Fibroblast of lung (primary cell): ENCODE measurements around the gene PHIP. TPM values are rescaled to one million over a fixed set of nuclear protein-coding genes. Genes with fewer than 3 reads are reported as not detected.

Experiments
- DNase-seq, 2 donors: peaks; one replicate each; pipeline versions ENCODE4 v3.0.0 to v3.0.0-alpha.2; 2010; ENCODE audit warnings: low read depth in 2 of 2
- H2AFZ ChIP-seq: 2 replicates; pipeline ENCODE4 v1.5.1; 2012; ENCODE audit warnings: low read length, control low read depth, inconsistent platforms
- H3K27ac ChIP-seq: 2 replicates; pipeline ENCODE4 v1.5.1; 2011; ENCODE audit warnings: low read length, control low read depth; ENCODE audit not compliant: insufficient read depth
- H3K27me3 ChIP-seq: 2 replicates; pipeline ENCODE4 v1.5.1; 2011; ENCODE audit warnings: mild to moderate bottlenecking, low read length; ENCODE audit not compliant: control insufficient read depth, insufficient read depth
- H3K36me3 ChIP-seq: 2 replicates; pipeline ENCODE4 v1.5.1; 2011; ENCODE audit warnings: low read length; ENCODE audit not compliant: control insufficient read depth, insufficient read depth
- H3K4me1 ChIP-seq: 2 replicates; pipeline ENCODE4 v1.5.1; 2011; ENCODE audit warnings: low read length; ENCODE audit not compliant: control insufficient read depth, insufficient read depth; ENCODE audit errors: extremely low read depth
- H3K4me2 ChIP-seq: 2 replicates; pipeline ENCODE4 v1.5.1; 2011; ENCODE audit warnings: low read length, control low read depth; ENCODE audit not compliant: insufficient read depth; ENCODE audit errors: extremely low read depth
- H3K4me3 ChIP-seq, 4 experiments: fragments of 200-600 bp in 1 of 4; sonication (generic) in 1 of 4; replicated peaks in 1 of 4; 2 replicates each; pipeline ENCODE4 v1.5.1; 2011 to 2016; ENCODE audit warnings: low read length in 4 of 4, low read depth in 3 of 4, mild to moderate bottlenecking in 3 of 4, control low read depth in 2 of 4, inconsistent platforms in 1 of 4, mixed read lengths in 1 of 4; ENCODE audit not compliant: insufficient read depth in 1 of 4; ENCODE audit errors: control extremely low read depth in 1 of 4
- H3K79me2 ChIP-seq: 2 replicates; pipeline ENCODE4 v1.5.1; 2012; ENCODE audit warnings: mild to moderate bottlenecking, low read length, inconsistent platforms; ENCODE audit not compliant: control insufficient read depth, insufficient read depth
- H3K9ac ChIP-seq: 2 replicates; pipeline ENCODE4 v1.5.1; 2011; ENCODE audit warnings: mild to moderate bottlenecking, low read length, control low read depth; ENCODE audit not compliant: insufficient read depth
- H3K9me3 ChIP-seq: 2 replicates; pipeline ENCODE4 v1.5.1; 2012; ENCODE audit warnings: low read depth, low read length; ENCODE audit not compliant: control insufficient read depth, insufficient read depth
- H4K20me1 ChIP-seq: 2 replicates; pipeline ENCODE4 v1.5.1; 2011; ENCODE audit warnings: low read length; ENCODE audit not compliant: control insufficient read depth, insufficient read depth; ENCODE audit errors: extremely low read depth
- EZH2 ChIP-seq: IDR thresholded peaks from 2 replicates; pipeline ENCODE4 v1.5.1; 2012; ENCODE audit warnings: low read length, control low read depth, mild to moderate bottlenecking; ENCODE audit errors: missing control alignments
- polyA plus RNA-seq, 2 donors: library from polyadenylated mRNA; depleted of rRNA in 1 of 2; stranded (reverse) in 1 of 2; unstranded in 1 of 2; fragments of >200 nt; gene quantifications; 2 replicates each; pipeline ENCODE4 v1.2.1, GENCODE V29; 2011 to 2012; ENCODE audit warnings: missing spikeins in 1 of 2
- total RNA-seq: library from RNA; depleted of rRNA; stranded (reverse); fragments of >200 nt; gene quantifications from 2 replicates; pipeline ENCODE4 v1.2.1, GENCODE V29; 2014
- TF ChIP-seq, protein P1 (sequence below), 2 donors: IDR thresholded peaks in 1 of 2; conservative IDR thresholded peaks in 1 of 2; 1 replicate in 1 of 2; 2 replicates in 1 of 2; pipeline ENCODE4 v1.5.1; 2011 to 2012; ENCODE audit warnings: low read length in 2 of 2, control low read depth in 1 of 2, inconsistent platforms in 1 of 2, low read depth in 1 of 2, mild to moderate bottlenecking in 1 of 2

Gene PHIP
- total and polyA plus RNA-seq, 2 donors (not counting 1 experiment from before 2014, with no cell fraction given), result 6.7 to 26.1 TPM

DNA sequence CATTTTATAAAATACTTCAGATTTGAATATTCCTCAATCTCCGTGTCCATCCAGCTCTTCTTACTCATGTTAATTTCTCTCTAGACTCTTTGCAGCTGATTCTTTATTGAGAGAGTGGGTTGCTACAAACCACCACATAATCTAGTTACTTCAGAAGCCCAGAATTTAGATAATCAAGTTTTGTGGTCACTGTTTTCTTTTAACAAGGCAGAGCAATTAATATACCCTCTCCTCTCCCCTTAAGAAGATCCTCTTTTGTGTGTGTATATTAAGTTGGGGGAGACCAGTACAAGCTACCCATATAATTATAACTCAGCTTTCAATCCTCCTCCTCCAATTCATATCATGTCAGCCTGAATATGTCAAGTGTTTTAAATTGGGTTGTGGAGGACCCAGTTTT lies 115.6 kb downstream of the PHIP start:
- Histone ChIP-seq H3K4me1 (no peaks in the 10 kb centered on the region), H3K36me3 (peaks cover 2% of the 10 kb centered on the region), H3K4me2 (no peak overlapping the region)

DNA sequence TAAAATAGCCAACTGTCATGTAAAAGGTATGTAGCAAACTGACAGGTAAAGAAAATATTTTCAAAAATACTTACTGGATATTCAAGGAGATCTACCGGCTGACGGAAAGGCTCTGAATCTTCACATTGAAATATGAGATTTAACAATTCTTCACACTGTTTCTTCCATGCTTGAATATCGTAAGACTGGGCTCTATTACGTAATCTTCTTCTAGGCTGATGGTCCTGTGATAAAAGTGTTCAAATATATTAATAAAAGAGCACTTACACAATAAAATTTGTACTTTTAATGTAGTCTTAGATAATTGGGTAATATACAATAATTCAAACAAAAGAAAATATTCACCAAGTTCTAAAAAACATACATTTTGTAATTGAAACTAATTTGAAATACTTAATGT lies 123.3 kb downstream of the PHIP start:
- H2AFZ ChIP-seq, result no peak overlapping the region
- no peak overlapping the region for H3K4me3 ChIP-seq
- H3K27ac ChIP-seq, result no peak overlapping the region
- H3K27me3 ChIP-seq, result no peaks in the 10 kb centered on the region
- H3K36me3 ChIP-seq, result no peaks in the 10 kb centered on the region
- no peak for DNase-seq
- no peak overlapping the region for H3K9ac ChIP-seq
- no peak overlapping the region for H3K4me2 ChIP-seq
- H3K4me1 ChIP-seq, result no peaks in the 10 kb centered on the region
- H4K20me1 ChIP-seq, result no peaks in the 10 kb centered on the region
- TF ChIP-seq, protein P1, sequence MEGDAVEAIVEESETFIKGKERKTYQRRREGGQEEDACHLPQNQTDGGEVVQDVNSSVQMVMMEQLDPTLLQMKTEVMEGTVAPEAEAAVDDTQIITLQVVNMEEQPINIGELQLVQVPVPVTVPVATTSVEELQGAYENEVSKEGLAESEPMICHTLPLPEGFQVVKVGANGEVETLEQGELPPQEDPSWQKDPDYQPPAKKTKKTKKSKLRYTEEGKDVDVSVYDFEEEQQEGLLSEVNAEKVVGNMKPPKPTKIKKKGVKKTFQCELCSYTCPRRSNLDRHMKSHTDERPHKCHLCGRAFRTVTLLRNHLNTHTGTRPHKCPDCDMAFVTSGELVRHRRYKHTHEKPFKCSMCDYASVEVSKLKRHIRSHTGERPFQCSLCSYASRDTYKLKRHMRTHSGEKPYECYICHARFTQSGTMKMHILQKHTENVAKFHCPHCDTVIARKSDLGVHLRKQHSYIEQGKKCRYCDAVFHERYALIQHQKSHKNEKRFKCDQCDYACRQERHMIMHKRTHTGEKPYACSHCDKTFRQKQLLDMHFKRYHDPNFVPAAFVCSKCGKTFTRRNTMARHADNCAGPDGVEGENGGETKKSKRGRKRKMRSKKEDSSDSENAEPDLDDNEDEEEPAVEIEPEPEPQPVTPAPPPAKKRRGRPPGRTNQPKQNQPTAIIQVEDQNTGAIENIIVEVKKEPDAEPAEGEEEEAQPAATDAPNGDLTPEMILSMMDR (conservative IDR thresholded peaks at IDR 0.05 in 1 of 2, IDR thresholded peaks at IDR 0.05 in 1 of 2; ENCODE audit: low read depth in 1 of 2, low read length in 2 of 2), result no peak
- no peak for TF ChIP-seq EZH2
- H3K9me3 ChIP-seq, result no peaks in the 10 kb centered on the region
- H3K79me2 ChIP-seq, result no peaks in the 10 kb centered on the region

More for the DNA sequence above, 115.6 kb downstream of the PHIP start:
- H3K4me3 ChIP-seq, result no peak overlapping the region
- H4K20me1 ChIP-seq, result no peaks in the 10 kb centered on the region
- no peak overlapping the region for H2AFZ ChIP-seq
- no peaks in the 10 kb centered on the region for H3K9me3 ChIP-seq
- H3K27me3 ChIP-seq, result no peaks in the 10 kb centered on the region
- TF ChIP-seq EZH2, result no peak
- TF ChIP-seq, protein P1 (conservative IDR thresholded peaks at IDR 0.05 in 1 of 2, IDR thresholded peaks at IDR 0.05 in 1 of 2; ENCODE audit: low read depth in 1 of 2, low read length in 2 of 2), result no peak
- no peak for DNase-seq
- no peak overlapping the region for H3K9ac ChIP-seq
- H3K79me2 ChIP-seq, result no peaks in the 10 kb centered on the region
- no peak overlapping the region for H3K27ac ChIP-seq

DNA sequence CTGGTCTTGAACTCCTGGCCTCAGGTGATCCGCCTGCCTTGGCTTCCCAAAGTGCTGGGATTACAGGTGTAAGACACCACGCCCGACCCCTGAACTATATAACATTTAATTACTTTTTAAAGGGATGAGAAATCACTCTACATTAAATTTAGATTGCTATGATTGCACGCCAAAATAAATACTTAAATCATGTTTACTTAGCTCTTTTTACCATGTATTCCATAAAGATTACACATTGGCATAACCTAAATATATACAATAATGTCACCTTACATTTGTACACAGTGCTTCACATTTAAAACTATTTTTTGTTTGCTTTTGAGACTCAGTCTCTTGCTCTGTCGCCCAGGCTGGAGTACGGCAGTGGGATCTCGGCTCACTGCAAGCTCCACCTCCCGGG lies 124.3 kb downstream of the PHIP start:
- Histone ChIP-seq H3K27ac (no peak overlapping the region), H4K20me1 (no peaks in the 10 kb centered on the region), H3K36me3 (no peaks in the 10 kb centered on the region), H3K27me3 (no peaks in the 10 kb centered on the region), H3K4me1 (no peaks in the 10 kb centered on the region), H2AFZ (no peak overlapping the region), H3K79me2 (no peaks in the 10 kb centered on the region), H3K9ac (no peak overlapping the region), H3K4me3 (no peak overlapping the region), H3K4me2 (no peak overlapping the region), H3K9me3 (no peaks in the 10 kb centered on the region)
- DNase-seq, result no peak
- TF ChIP-seq EZH2, result no peak
- TF ChIP-seq, protein P1 (conservative IDR thresholded peaks at IDR 0.05 in 1 of 2, IDR thresholded peaks at IDR 0.05 in 1 of 2; ENCODE audit: low read depth in 1 of 2, low read length in 2 of 2), result no peak
